Caco-2 (cell line): ENCODE results near the gene GNL3. TPM values are rescaled to one million over a fixed set of nuclear protein-coding genes. Genes with fewer than 3 reads are reported as not detected.

Experiments
- BruUV-seq: library from RNA; stranded (reverse); fragments of 400-500 nt; replicated peaks from 2 replicates; lab custom pipeline; 2021; lab: Mats Ljungman, UMichigan
- CTCF ChIA-PET: fragments of 300-600 bp; sonication (Branson Sonifier 250); formaldehyde crosslinking; loops from one replicate; lab custom pipeline; 2022; ENCODE audit warnings: antibody characterized with exemption; lab: Charles Lee
- POLR2A ChIA-PET: fragments of 300-600 bp; sonication (Branson Sonifier 250); formaldehyde crosslinking; loops from one replicate; lab custom pipeline; 2022; ENCODE audit warnings: antibody characterized with exemption; lab: Charles Lee
- DNase-seq, 2 experiments: peaks; one replicate each; pipeline versions ENCODE4 v3.0.0 to v3.0.0-alpha.2; 2020 to 2022
- H3K27me3 ChIP-seq: replicated peaks from 2 replicates; pipeline ENCODE4 v1.6.0; 2011; ENCODE audit warnings: low read length; ENCODE audit not compliant: control insufficient read depth, insufficient read depth
- H3K36me3 ChIP-seq: 2 replicates; pipeline ENCODE4 v1.5.1; 2011; ENCODE audit warnings: low read length; ENCODE audit not compliant: control insufficient read depth, insufficient read depth
- H3K4me1 ChIP-seq: fragments of 250-450 bp; sonication (Bioruptor Pico); 2 replicates; pipeline ENCODE4 v1.5.1; 2020; ENCODE audit warnings: mild to moderate bottlenecking
- H3K4me3 ChIP-seq: 2 replicates; pipeline ENCODE4 v1.5.1; 2011; ENCODE audit warnings: low read depth, mild to moderate bottlenecking, control low read depth, low read length
- H3K9me3 ChIP-seq: fragments of 250-450 bp; sonication (Bioruptor Pico); 2 replicates; pipeline ENCODE4 v1.5.1; 2020; ENCODE audit warnings: mild to moderate bottlenecking, moderate library complexity
- H3K27ac Mint-ChIP-seq: one replicate; pipeline ENCODE4 v1.8.0; 2022; ENCODE audit warnings: mixed read lengths; ENCODE audit not compliant: unreplicated experiment
- H3K27me3 Mint-ChIP-seq: one replicate; pipeline ENCODE4 v1.8.0; 2022; ENCODE audit warnings: mixed read lengths; ENCODE audit not compliant: insufficient read depth, unreplicated experiment
- H3K36me3 Mint-ChIP-seq: one replicate; pipeline ENCODE4 v1.8.0; 2022; ENCODE audit warnings: mild to moderate bottlenecking, mixed read lengths; ENCODE audit not compliant: insufficient read depth, unreplicated experiment
- H3K4me1 Mint-ChIP-seq: one replicate; pipeline ENCODE4 v1.8.0; 2022; ENCODE audit warnings: low read depth, mixed read lengths; ENCODE audit not compliant: unreplicated experiment
- H3K4me3 Mint-ChIP-seq: one replicate; pipeline ENCODE4 v1.8.0; 2022; ENCODE audit warnings: mild to moderate bottlenecking, moderate library complexity, mixed read lengths; ENCODE audit not compliant: unreplicated experiment
- H3K9me3 Mint-ChIP-seq: one replicate; pipeline ENCODE4 v1.8.0; 2022; ENCODE audit warnings: mixed read lengths; ENCODE audit not compliant: unreplicated experiment
- CTCF ChIP-seq, 2 experiments: fragments of 200-600 bp in 1 of 2; IDR thresholded peaks; 1 replicate in 1 of 2; 2 replicates in 1 of 2; pipeline versions ENCODE4 v1.5.1 to v1.8.0; 2011 to 2022; ENCODE audit warnings: antibody characterized with exemption in 1 of 2, control low read depth in 1 of 2, inconsistent platforms in 1 of 2, low read depth in 1 of 2, low read length in 1 of 2, mild to moderate bottlenecking in 1 of 2, moderate library complexity in 1 of 2; ENCODE audit not compliant: insufficient read depth in 1 of 2, severe bottlenecking in 1 of 2, unreplicated experiment in 1 of 2
- intact Hi-C: fragments of 100-400 bp; cut with micrococcal nuclease; formaldehyde crosslinking; loops from one replicate; pipeline ENCODE4 v1.10.0; 2022; ENCODE audit not compliant: unreplicated experiment
- total RNA-seq: library from RNA; stranded (reverse); gene quantifications from 2 replicates; pipeline ENCODE4 v1.2.3, GENCODE V29; 2022

Gene GNL3
- total RNA-seq, 1 experiment from 2014 or later: 125 TPM

GRCh38 chr3:52651592-52651991, 34.2 kb upstream of the GNL3 start:
- TF ChIP-seq CTCF (IDR thresholded peaks at IDR 0.05; ENCODE audit: insufficient read depth in 1 of 2, low read depth in 1 of 2, low read length in 1 of 2, severe bottlenecking in 1 of 2, unreplicated experiment in 1 of 2): no peak
- H3K9me3 Mint-ChIP-seq: no peaks in the 10 kb centered on the region
- no peak for DNase-seq
- BruUV-seq: no TSS peak
- Histone ChIP-seq H3K9me3 (no peaks in the 10 kb centered on the region), H3K27me3 (no peaks in the 10 kb centered on the region), H3K36me3 (peaks cover 2% of the 10 kb centered on the region; the same call in 1 of the 2 replicates), H3K4me1 (no peaks in the 10 kb centered on the region), H3K4me3 (no peak overlapping the region)
- H3K27ac Mint-ChIP-seq: no peak overlapping the region
- ChIA-PET CTCF (no interaction called here), POLR2A (interaction anchor here (0.6 kb wide), 1 partner anchor 24 kb away, joined by 6 read pairs; no protein-coding TSS in a partner anchor)
- no peaks in the 10 kb centered on the region for H3K27me3 Mint-ChIP-seq
- peaks cover 60% of the 10 kb centered on the region for H3K36me3 Mint-ChIP-seq
- H3K4me3 Mint-ChIP-seq: no peak overlapping the region
- intact Hi-C loops: no loop called here
- H3K4me1 Mint-ChIP-seq: no peaks in the 10 kb centered on the region

DNA sequence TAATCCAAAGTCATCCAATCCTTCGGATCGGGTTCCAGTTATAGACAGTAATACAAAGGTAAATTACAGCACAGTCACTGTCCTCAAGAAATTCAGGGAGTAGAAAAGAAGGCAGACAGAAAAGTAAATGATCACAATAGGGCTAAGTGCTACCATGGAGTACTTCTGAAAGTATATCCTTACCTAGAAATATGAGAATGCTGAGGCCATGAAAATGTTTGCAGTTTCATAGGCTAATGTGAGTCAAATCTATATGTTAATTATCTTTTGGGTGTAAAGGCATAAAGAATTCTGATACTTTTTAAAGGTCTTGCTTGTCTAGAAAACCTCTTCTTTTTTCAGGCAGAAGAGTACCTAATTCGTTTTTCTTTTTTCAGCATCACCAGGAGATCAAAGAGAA, 29.9 kb upstream of the GNL3 start:
- H3K27ac Mint-ChIP-seq: no peak overlapping the region
- peaks cover 47% of the 10 kb centered on the region for H3K36me3 Mint-ChIP-seq
- H3K4me1 Mint-ChIP-seq: no peaks in the 10 kb centered on the region
- no TSS peak for BruUV-seq
- no peak overlapping the region for H3K4me3 Mint-ChIP-seq
- CTCF ChIA-PET: no interaction called here
- no peak for TF ChIP-seq CTCF (IDR thresholded peaks at IDR 0.05; ENCODE audit: insufficient read depth in 1 of 2, low read depth in 1 of 2, low read length in 1 of 2, severe bottlenecking in 1 of 2, unreplicated experiment in 1 of 2)
- Histone ChIP-seq H3K27me3 (no peaks in the 10 kb centered on the region), H3K4me1 (no peaks in the 10 kb centered on the region), H3K9me3 (no peaks in the 10 kb centered on the region), H3K36me3 (peaks cover 2% of the 10 kb centered on the region; the same call in 1 of the 2 replicates), H3K4me3 (no peak overlapping the region)
- intact Hi-C loops: no loop called here
- H3K27me3 Mint-ChIP-seq: no peaks in the 10 kb centered on the region
- POLR2A ChIA-PET: no interaction called here
- DNase-seq: no peak
- no peaks in the 10 kb centered on the region for H3K9me3 Mint-ChIP-seq

- no peak for TF ChIP-seq CTCF (IDR thresholded peaks at IDR 0.05; ENCODE audit: insufficient read depth in 1 of 2, low read depth in 1 of 2, low read length in 1 of 2, severe bottlenecking in 1 of 2, unreplicated experiment in 1 of 2)
- Histone ChIP-seq H3K9me3 (no peaks in the 10 kb centered on the region), H3K36me3 (peaks cover 3% of the 10 kb centered on the region; the same call in 1 of the 2 replicates), H3K4me1 (no peaks in the 10 kb centered on the region), H3K27me3 (no peaks in the 10 kb centered on the region), H3K4me3 (no peak overlapping the region)
- no peak for DNase-seq
- BruUV-seq: no TSS peak
- H3K27me3 Mint-ChIP-seq: no peaks in the 10 kb centered on the region
- intact Hi-C loops: no loop called here
- H3K4me3 Mint-ChIP-seq: no peak overlapping the region
- H3K4me1 Mint-ChIP-seq: no peaks in the 10 kb centered on the region
- CTCF ChIA-PET: no interaction called here
- POLR2A ChIA-PET: no interaction called here
- no peak overlapping the region for H3K27ac Mint-ChIP-seq
- H3K9me3 Mint-ChIP-seq: no peaks in the 10 kb centered on the region
- peaks cover 53% of the 10 kb centered on the region for H3K36me3 Mint-ChIP-seq
Measured at GRCh38 chr3:52660046-52660445, 25.8 kb upstream of the GNL3 start.
